ENCODE measurements around the gene EPS8L3. TPM values are rescaled to one million over a fixed set of nuclear protein-coding genes. Genes with fewer than 3 reads are reported as not detected.

The EPS8L3 gene
- total and polyA plus RNA-seq, 9 of the 15 experiments (the other 6 are each of a cell fraction or from before 2014, with no cell fraction given) = 0.09 to 0.42 (median 0.14) TPM; not detected in 5

DNA sequence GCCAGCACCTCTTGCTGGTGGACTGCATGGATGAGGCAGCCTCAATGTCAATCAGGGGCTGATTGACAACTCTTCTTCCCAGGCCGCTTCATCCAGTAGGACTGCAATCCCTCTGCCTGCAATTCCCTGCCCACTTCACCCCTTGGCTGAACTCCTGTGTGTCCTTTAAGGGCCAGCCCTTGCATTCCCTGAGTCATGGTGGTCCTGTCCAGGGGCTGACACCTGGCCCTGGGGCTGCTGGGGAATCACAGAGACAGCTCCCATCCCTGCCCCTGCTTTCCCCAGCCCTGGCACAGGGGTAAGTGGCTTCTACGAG, 4.6 kb upstream of the EPS8L3 start (continued):
- TF ChIP-seq, protein P1, sequence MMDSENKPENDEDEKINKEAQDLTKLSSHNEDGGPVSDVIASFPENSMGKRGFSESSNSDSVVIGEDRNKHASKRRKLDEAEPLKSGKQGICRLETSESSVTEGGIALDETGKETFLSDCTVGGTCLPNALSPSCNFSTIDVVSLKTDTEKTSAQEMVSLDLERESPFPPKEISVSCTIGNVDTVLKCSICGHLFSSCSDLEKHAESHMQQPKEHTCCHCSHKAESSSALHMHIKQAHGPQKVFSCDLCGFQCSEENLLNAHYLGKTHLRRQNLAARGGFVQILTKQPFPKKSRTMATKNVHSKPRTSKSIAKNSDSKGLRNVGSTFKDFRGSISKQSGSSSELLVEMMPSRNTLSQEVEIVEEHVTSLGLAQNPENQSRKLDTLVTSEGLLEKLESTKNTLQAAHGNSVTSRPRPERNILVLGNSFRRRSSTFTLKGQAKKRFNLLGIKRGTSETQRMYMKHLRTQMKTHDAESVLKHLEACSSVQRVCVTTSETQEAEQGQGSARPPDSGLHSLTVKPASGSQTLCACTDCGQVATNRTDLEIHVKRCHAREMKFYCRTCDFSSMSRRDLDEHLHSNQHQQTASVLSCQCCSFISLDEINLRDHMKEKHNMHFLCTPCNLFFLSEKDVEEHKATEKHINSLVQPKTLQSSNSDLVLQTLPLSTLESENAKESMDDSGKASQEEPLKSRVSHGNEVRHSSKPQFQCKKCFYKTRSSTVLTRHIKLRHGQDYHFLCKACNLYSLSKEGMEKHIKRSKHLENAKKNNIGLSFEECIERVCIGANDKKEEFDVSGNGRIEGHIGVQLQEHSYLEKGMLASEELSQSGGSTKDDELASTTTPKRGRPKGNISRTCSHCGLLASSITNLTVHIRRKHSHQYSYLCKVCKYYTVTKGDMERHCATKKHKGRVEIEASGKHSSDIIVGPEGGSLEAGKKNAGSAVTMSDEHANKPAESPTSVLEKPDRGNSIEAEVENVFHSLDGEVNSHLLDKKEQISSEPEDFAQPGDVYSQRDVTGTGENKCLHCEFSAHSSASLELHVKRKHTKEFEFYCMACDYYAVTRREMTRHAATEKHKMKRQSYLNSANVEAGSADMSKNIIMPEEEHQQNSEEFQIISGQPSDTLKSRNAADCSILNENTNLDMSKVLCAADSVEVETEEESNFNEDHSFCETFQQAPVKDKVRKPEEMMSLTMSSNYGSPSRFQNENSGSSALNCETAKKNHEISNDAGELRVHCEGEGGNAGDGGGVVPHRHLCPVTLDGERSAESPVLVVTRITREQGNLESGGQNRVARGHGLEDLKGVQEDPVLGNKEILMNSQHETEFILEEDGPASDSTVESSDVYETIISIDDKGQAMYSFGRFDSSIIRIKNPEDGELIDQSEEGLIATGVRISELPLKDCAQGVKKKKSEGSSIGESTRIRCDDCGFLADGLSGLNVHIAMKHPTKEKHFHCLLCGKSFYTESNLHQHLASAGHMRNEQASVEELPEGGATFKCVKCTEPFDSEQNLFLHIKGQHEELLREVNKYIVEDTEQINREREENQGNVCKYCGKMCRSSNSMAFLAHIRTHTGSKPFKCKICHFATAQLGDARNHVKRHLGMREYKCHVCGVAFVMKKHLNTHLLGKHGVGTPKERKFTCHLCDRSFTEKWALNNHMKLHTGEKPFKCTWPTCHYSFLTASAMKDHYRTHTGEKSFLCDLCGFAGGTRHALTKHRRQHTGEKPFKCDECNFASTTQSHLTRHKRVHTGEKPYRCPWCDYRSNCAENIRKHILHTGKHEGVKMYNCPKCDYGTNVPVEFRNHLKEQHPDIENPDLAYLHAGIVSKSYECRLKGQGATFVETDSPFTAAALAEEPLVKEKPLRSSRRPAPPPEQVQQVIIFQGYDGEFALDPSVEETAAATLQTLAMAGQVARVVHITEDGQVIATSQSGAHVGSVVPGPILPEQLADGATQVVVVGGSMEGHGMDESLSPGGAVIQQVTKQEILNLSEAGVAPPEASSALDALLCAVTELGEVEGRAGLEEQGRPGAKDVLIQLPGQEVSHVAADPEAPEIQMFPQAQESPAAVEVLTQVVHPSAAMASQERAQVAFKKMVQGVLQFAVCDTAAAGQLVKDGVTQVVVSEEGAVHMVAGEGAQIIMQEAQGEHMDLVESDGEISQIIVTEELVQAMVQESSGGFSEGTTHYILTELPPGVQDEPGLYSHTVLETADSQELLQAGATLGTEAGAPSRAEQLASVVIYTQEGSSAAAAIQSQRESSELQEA (IDR thresholded peaks at IDR 0.05; ENCODE audit: low read depth) = no peak
- TF ChIP-seq CEBPG (CRISPR knock-in tag; IDR thresholded peaks at IDR 0.05) = no peak
- TF ChIP-seq CEBPG (tag; conservative IDR thresholded peaks at IDR 0.05 in 1 of 2, IDR thresholded peaks at IDR 0.05 in 1 of 2) = no peak
- TF ChIP-seq, protein P2, sequence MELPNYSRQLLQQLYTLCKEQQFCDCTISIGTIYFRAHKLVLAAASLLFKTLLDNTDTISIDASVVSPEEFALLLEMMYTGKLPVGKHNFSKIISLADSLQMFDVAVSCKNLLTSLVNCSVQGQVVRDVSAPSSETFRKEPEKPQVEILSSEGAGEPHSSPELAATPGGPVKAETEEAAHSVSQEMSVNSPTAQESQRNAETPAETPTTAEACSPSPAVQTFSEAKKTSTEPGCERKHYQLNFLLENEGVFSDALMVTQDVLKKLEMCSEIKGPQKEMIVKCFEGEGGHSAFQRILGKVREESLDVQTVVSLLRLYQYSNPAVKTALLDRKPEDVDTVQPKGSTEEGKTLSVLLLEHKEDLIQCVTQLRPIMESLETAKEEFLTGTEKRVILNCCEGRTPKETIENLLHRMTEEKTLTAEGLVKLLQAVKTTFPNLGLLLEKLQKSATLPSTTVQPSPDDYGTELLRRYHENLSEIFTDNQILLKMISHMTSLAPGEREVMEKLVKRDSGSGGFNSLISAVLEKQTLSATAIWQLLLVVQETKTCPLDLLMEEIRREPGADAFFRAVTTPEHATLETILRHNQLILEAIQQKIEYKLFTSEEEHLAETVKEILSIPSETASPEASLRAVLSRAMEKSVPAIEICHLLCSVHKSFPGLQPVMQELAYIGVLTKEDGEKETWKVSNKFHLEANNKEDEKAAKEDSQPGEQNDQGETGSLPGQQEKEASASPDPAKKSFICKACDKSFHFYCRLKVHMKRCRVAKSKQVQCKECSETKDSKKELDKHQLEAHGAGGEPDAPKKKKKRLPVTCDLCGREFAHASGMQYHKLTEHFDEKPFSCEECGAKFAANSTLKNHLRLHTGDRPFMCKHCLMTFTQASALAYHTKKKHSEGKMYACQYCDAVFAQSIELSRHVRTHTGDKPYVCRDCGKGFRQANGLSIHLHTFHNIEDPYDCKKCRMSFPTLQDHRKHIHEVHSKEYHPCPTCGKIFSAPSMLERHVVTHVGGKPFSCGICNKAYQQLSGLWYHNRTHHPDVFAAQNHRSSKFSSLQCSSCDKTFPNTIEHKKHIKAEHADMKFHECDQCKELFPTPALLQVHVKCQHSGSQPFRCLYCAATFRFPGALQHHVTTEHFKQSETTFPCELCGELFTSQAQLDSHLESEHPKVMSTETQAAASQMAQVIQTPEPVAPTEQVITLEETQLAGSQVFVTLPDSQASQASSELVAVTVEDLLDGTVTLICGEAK (IDR thresholded peaks at IDR 0.05) = no peak
- TF ChIP-seq, protein P2 (CRISPR knock-in tag; IDR thresholded peaks at IDR 0.05) = no peak
- TF ChIP-seq GATAD2B (IDR thresholded peaks at IDR 0.05; ENCODE audit: borderline replicate concordance) = no peak
- no peak for TF ChIP-seq FOXA1 (IDR thresholded peaks at IDR 0.05; ENCODE audit: borderline replicate concordance)
- TF ChIP-seq, protein P3, sequence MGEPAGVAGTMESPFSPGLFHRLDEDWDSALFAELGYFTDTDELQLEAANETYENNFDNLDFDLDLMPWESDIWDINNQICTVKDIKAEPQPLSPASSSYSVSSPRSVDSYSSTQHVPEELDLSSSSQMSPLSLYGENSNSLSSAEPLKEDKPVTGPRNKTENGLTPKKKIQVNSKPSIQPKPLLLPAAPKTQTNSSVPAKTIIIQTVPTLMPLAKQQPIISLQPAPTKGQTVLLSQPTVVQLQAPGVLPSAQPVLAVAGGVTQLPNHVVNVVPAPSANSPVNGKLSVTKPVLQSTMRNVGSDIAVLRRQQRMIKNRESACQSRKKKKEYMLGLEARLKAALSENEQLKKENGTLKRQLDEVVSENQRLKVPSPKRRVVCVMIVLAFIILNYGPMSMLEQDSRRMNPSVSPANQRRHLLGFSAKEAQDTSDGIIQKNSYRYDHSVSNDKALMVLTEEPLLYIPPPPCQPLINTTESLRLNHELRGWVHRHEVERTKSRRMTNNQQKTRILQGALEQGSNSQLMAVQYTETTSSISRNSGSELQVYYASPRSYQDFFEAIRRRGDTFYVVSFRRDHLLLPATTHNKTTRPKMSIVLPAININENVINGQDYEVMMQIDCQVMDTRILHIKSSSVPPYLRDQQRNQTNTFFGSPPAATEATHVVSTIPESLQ (CRISPR knock-in tag; IDR thresholded peaks at IDR 0.05) = no peak
